AG10803 (cell line): ENCODE results near the gene ACD.
A peak's percentile ranks its signal among the peaks of the same experiment; 100 is the strongest.

Experiments
- DNase-seq: peaks from one replicate; pipeline ENCODE4 v3.0.0; 2010; ENCODE audit warnings: low read depth
- H3K4me3 ChIP-seq: 2 replicates; pipeline ENCODE4 v1.5.1; 2011; ENCODE audit warnings: mild to moderate bottlenecking, low read length, control low read depth
- CTCF ChIP-seq: conservative IDR thresholded peaks from 2 replicates; pipeline ENCODE4 v1.5.1; 2011; ENCODE audit warnings: mild to moderate bottlenecking, low read length, control low read depth, inconsistent platforms

ACD gene

GRCh38 chr16:67675999-67676398, 15.9 kb upstream of the ACD start:
- no peak for DNase-seq
- TF ChIP-seq CTCF, result no peak
- H3K4me3 ChIP-seq, result no peak overlapping the region

GRCh38 chr16:67675579-67675935, 15.5 kb upstream of the ACD start:
- no peak for DNase-seq
- TF ChIP-seq CTCF, result no peak
- no peak overlapping the region for H3K4me3 ChIP-seq

- no peak for TF ChIP-seq CTCF
- no peak overlapping the region for H3K4me3 ChIP-seq
- DNase-seq, result no peak
Measured at GRCh38 chr16:67674851-67675578, 15.0 kb upstream of the ACD start.

GRCh38 chr16:67673712-67674580, 13.9 kb upstream of the ACD start:
- DNase-seq, result no peak
- H3K4me3 ChIP-seq, result no peak overlapping the region
- TF ChIP-seq CTCF, result no peak

- DNase-seq, result peak; percentile 86
- TF ChIP-seq CTCF, result peak; percentile 89
- H3K4me3 ChIP-seq, result no peak overlapping the region
Measured at GRCh38 chr16:67672739-67673662, 12.9 kb upstream of the ACD start.

GRCh38 chr16:67672306-67672705, 12.2 kb upstream of the ACD start:
- TF ChIP-seq CTCF, result no peak
- DNase-seq, result no peak
- no peak overlapping the region for H3K4me3 ChIP-seq
